Measurements from ENCODE around the gene CEP57.
"Not testable (repeated sequence)": the region's sequence is repeated elsewhere in the genome, so short reads cannot be mapped to it uniquely, and the experiment has no call there.

Gene CEP57

DNA sequence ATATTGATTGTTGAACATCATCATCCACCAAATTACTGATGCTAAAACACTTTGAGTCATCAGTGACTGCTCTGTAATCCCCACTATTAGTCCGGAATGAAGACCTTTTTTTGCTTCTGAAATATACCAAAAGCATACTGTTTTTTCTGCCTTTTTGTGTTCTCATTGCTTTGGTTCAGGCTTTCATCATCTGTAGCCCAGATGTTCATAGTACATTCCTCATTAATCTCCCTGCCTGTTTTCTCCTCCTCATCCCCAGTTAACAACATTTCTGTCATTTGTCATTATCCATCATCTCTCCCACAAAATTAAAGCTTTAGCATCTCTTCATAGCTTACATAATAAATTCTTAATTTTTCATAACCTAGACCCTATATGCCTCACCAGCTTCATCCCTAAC lies 9.2 kb downstream of the CEP57 start:
- no peak for DNase-seq (ENCODE audit: low read depth)

DNA sequence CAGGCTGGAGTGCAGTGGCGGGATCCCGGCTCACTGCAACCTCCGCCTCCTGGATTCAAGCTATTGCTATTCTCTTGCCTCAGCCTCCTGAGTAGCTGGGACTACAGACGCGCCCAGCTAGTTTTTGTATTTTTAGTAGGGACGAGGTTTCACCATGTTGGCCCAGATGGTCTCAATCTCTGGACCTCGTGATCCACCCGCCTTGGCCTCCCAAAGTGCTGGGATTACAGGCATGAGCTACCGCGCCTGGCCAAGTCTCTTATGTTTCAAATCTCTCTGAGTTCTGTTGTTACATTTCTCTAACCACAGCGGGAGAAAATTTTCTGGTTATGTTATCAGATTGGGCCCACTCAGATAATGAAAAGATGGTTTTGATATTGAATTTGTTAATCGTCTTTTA lies 10.1 kb downstream of the CEP57 start:
- DNase-seq (ENCODE audit: low read depth) = no peak

DNA sequence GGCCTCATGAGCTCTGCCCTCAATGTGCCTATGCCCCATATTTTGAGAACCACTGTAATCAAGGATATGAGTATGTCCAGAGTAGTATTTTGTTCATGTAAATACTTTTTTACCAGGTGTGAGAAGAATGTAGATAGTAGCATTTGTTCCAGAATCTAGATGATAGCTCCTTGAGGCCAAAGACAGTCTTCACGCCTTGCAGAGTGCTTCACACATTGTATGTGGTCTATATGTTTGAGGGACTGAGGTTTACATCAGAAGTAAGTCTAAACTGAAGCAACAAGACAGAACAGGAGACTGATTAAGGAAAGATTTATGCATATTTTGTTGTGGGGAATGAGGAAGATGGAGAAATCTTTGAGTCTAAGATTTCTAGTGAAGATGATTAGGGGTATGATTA lies 12.5 kb downstream of the CEP57 start:
- no peak for DNase-seq (ENCODE audit: low read depth)

DNA sequence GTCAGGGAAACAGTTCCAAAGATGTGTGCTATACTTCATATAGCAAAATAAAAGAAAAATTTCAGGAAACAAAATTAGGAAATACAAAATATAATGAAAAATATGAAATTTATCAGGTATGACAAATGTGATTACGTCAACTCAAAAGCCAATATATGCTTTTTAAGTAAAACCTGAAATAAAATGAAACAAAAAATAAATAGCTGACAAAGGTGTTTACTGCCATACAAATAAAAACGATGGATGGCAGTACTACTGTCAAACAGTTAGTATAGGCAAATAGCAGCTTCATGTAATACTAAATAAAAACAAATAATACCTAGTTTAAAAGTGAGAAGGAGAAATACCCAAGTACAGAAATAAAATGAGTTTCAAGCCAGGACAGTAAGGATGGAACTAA lies 13.7 kb downstream of the CEP57 start:
- DNase-seq (ENCODE audit: low read depth) = no peak

DNA sequence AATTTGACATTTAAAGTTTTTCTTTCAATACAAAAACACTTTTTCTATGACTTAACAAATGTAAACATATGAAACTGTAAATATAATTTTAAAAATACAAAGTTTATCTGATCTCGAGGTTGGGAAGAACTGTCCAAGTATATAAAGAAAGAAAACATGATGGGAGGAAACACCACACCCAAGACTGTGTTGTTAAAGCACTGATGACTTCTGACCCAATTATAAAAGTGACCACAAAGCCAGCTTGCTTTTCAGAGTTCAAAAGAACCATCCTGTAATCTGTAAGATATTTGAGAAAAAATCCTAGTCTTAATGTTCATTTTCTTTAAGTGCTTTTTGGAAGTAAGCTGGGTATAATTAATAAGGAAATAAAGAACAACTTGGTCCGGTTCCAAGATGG lies 15.6 kb downstream of the CEP57 start:
- no peak for DNase-seq (ENCODE audit: low read depth)

DNA sequence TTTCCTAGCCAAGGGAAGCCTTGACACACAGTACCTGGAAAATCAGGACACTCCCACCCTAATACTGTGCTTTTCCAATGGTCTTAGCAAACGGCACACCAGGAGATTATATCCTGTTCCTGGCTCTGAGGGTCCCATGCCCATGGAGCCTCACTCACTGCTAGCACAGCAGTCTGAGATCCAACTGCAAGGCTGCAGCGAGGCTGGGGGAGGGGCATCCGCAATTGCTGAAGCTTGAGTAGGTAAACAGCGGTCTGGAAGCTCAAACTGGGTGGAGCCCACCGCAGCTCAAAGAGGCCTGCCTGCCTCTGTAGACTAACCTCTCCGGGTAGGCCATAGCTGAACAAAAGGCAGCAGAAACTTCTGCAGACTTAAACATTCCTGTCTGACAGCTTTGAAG lies 16.2 kb downstream of the CEP57 start:
- DNase-seq (ENCODE audit: low read depth) = not testable (repeated sequence)

DNA sequence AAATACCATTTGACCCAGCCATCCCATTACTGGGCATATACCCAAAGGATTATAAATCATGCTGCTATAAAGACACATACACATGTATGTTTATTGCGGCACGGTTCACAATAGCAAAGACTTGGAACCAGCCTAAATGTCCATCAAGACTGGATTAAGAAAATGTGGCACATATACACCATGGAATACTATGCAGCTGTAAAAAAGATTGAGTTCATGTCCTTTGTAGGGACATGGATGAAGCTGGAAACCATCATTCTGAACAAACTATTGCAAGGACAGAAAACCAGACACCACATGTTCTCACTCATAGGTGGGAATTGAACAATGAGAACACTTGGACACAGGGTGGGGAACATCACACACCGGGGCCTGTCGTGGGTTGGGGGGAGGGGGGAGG lies 20.8 kb downstream of the CEP57 start:
- DNase-seq (ENCODE audit: low read depth) = not testable (repeated sequence)

DNA sequence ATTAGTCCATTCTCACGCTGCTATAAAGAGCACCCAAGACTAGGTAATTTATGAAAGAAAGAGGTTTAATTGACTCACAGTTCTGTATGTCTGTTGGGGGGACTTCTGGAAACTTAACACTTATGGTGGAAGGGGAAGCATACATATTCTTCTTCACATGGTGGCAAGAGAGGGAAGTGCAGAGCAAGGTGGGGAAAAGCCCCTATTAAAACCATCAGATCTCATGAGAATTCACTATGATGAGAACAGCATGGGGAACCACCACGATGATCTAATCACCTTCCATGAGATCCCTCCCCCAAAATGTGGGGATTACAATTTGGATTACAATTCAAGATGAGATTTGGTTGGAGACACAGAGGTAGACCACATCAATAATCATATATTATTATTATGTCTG lies 25.7 kb downstream of the CEP57 start:
- DNase-seq (ENCODE audit: low read depth) = no peak

DNA sequence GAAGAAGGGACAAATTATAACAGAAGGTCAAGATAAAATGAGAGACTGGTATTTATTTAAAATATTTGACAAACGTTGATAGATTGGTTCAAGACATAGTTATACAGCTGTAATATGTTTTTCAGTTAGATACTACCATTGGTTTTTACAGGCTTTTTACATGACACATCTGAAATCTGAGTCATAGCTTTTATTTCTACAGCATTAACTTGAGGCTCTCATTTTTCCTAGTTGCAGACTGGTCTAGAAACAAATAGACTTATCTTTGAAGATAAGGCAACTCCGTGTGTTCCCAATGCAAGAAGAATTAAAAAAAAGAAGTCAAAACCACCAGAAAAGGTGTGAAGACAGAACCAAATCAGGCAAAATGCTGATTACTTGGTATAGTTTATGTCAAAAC lies 31.3 kb downstream of the CEP57 start:
- DNase-seq (ENCODE audit: low read depth) = no peak

DNA sequence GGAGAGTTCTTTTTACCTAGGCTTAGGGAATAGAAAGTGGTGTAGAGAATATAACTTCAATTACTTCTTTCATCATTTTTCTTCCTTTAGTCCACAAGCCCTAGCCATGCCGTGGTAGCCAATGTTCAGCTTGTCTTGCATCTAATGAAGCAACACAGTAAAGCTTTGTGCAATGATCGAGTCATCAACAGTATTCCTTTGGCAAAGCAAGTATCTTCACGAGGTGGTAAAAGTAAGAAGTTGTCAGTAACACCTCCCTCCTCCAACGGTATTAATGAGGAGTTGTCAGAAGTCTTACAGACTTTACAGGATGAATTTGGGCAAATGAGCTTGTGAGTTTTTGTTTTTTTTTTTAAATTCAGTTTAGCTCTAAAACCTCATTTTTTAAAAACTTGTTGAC lies 37.4 kb downstream of the CEP57 start:
- DNase-seq (ENCODE audit: low read depth) = no peak

DNA sequence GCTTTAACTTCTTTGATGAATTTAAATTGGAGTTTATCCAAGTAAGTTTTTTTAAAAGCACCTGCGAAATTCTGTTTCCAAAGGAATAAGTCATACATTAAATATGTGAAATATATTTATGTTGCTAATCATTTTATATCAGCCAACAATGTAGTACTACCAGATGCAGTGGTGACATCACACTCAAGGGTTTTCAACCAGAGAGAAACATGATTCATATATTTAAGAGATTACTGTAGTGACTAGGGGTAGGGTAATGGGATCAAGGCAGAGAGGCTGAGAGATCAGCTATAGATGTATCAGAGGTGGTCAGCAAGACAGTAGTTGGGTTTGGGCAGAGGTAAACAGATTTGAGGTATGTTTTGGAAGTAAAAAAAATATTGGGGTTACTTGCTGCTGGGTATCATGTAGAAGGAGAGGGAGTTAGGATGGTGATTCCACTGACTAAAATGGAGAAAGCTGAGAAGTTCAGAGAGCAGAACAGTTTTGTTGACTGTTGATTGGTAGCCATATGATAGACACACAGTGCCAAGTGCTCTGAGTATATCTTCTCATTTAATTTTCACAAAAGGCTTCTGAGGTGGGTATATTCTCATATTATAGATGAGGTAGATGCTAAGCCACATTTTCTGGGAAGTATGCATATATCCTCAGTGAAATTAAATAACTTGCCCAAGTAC lies 39.4 kb downstream of the CEP57 start:
- no peak for DNase-seq (ENCODE audit: low read depth)

DNA sequence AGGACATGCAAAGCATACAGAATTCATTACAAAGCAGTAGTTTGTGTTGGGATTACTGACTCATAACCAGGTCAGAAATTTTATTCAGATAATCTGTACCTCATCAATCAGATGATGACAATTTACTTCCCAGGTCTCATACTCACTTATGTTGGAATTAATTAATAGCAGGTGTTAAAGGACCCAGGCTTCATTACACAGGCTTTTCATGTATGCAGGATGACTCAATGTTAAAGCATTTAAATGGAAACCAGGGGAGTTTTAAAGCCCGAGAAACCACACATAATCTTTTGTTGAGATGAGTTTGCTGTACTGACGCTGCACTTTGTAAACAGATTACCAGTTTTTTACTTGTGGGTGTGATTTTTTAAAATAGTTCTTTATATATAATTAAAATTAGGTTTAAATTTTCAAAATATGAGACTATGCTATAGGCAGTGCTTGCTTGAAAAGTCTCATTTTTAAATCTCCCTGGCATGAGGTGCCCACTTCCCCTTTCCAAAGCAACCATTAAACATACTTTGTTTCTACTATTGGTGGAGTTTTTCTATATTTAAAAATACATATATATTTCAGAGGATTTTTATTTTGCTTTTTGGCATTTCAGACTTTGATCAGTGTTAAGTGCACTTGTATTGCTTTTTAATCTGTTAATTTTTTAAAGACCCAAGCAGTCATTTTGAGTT lies 41.0 kb downstream of the CEP57 start:
- DNase-seq (ENCODE audit: low read depth) = no peak

DNA sequence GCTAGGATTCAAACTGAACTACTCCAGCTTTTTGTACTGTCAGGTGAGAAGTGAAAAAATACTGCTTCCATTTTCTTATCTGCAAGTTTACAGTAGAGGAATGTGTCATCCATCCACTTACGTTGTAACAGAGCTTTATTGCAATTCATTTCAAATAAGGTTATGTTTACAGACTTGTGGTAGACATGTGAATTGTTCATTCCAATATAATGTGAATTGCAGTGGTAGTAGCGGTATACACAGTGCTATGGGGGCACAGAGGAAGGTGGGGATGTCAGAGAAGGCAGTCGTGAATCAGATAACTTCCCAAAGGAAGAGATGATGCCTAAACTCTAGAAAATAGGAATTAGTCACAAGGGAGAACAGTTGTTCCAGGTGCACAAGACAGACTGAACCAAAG lies 42.5 kb downstream of the CEP57 start:
- no peak for DNase-seq (ENCODE audit: low read depth)

DNA sequence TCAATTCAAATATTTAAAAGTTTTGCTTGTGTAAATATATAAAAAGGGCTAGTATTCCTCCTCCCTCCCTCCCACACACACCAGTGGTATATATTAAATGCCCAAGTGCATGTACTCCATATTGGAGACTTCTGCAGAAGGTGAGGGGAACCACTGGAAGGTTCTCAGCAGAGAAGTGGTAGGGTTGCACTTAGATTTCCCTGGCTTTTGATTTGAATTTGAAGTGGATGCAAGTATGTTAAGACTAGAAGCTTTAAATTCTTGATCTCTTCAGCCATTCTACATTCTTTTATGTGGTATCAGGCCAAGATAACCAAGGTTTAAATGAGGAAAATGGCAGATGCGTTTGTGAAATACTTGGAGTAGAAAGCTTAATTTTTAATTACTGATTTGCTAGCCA lies 43.1 kb downstream of the CEP57 start:
- no peak for DNase-seq (ENCODE audit: low read depth)

DNA sequence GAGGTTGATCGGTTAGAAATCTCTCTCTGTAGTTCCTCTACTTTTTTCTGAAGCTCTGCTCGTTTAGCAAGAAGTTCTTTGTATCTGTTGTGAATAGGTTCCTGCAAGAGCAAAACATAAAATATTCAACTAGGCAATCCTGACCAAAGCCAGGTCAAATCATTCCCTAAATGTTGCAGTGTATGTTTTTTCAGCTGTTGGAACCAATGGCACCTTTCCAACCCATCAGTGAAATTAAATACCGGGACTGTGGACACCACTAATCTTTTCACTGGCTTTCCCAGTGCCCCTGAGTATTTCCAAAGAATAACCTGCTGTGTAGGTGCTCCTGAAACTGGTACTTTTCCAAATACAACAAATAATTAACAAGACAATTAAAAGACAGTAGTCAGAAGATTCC lies 45.1 kb downstream of the CEP57 start:
- DNase-seq (ENCODE audit: low read depth) = no peak

DNA sequence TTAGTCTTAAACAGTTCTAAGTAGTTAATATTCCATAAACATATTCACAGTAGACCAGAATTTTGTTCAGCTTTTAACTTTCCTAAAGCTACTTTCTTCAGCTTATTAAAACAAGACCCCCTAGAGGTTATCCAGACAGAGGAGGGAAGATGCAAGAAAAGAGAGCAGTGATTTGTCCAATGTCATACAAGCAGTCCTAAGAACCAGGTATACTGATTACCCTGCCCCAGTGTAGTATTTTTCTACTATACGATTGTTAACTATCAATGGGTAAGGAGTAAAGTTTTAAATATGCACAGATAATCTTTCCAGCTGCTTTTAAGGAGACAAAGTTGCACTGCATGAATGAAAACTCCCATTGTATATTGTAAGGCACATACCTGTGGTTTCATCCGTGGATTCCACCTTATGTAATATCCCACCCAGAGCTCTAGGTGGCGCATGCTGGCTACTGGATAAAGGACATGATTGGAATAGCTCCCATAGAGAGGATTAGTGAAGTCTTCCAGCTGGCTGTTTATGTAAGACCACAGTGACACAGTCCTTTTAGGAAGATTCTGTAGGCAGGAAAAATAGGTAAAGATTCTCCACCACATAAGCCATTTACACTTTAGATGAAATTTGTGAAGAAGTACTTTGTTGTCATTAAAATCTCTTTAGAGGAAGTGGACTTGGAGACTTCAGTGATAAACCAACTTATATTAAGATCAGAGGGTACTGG lies 45.6 kb downstream of the CEP57 start:
- DNase-seq (ENCODE audit: low read depth) = peak; percentile 5

DNA sequence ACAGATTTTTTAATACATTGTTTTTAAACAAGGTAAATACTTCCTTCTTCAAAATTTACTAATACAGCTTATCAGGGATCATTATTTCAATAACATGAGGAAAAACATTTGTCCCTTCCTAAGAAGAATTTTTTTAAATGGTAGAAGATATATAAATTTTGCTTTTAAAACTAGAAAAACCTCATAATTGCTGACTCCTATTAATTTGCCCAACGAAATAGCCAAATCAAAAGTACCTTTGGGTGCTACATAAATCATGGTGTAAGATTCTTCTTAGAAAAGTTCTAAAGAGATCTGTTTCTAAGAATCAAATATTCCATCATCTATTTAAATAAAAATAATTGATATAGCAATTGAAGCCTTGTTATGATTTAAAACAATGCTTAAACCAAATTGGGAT lies 54.9 kb downstream of the CEP57 start:
- no peak for DNase-seq (ENCODE audit: low read depth)

DNA sequence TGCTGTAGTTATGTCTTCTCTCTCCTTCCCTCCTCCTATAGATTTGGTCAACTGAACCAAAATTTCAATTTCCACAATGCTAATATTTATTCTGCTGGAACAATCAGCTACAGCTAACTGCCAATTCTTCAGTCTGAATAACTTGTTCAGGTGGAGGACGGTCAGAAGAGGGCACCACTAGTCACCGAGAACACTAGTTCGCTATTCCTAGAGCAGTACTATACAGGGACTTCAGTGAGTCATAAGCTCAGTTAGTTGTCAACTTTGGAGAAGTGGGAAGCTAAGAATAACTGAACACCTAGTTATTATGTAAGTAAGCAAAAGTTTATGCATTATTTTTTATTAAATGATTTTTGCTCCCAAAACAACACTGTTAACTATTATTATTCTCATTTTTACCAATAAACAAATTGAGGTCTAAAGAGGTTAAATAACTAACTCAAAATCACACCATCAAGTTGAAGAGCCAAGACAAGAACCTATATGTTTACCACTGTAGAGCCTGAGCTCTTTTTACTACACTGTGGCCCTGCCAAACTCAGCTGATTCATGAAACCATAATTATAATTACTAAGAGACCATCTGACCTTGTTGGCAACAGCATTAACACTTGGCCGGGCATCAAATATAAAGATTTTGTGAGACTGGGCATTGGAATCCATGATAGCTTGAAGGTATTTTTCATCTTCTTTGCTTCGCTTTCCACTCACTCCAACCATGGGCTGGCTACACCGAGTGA lies 59.0 kb downstream of the CEP57 start:
- DNase-seq (ENCODE audit: low read depth) = no peak

DNA sequence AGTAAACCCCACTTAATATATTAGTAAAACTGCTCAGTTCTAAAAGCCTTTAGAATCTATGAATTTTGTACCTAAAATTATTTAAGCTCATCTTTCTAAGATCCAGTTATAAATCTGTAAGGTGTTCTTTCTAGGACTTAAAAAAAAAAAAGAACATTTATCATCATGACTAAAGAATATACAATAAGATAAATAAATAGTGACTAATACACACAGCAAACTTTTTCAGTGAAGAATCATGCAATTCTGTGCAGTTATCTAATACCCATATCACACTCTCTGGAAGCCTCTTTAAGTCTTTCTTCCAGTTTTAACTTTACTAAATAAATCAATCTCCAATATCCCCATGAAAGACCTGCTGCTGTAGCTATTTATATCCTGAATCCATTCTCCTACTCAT lies 59.8 kb downstream of the CEP57 start:
- DNase-seq (ENCODE audit: low read depth) = no peak

DNA sequence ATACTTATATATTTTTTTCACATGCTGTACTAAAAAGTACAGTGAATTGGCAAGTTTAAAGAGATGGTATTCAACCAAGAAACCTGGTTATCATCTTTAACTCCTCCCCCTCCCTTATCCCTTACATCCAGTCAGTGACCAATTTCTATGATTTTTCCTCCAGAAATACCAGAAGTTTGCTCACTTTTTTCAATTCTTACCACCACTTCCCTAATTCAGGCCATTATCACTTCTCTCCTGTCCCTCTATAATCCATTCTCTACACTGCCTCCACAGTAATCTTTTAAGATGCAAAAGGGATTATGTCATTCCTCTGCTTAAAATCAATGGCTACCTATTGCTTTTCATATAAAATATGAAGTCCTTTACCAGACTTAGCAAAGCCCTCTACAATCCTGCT lies 62.8 kb downstream of the CEP57 start:
- no peak for DNase-seq (ENCODE audit: low read depth)

DNA sequence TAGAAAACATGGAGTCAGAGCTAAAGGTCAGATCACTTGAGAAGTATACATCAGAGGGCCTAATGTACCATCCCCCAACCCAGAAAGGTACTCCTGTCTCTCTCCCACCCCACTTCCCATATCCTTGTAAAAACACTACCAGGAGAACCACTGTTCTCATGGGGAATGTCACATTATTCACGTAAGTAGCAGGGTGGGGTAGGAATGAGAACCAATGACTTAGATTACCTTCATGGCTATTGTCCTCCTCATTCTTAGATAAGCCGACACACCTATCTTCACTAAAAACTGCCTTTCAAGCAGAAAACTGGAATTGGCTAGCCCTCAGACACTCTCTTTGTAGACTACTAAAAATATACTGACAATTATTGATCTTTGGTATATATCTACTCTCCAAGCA lies 63.6 kb downstream of the CEP57 start:
- no peak for DNase-seq (ENCODE audit: low read depth)

DNA sequence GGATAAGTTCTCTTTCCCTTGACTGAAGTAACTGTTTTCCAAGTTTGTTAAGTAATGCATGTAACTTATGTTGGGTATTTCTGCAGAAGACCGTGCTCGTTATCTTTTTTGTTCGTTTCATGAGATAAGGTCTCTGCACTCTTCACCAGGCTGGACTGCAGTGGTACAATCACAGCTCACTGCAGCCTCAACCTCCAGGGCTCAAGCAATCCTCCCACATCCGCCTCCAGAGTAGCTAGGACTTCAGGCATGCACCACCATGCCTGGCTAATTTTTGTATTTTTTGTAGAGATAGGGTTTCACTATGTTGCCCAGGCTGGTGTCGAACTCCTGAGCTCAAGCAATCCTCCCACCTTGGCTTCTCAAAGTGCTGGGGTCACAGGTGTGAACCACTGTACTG lies 64.1 kb downstream of the CEP57 start:
- not testable (repeated sequence) for DNase-seq (ENCODE audit: low read depth)

DNA sequence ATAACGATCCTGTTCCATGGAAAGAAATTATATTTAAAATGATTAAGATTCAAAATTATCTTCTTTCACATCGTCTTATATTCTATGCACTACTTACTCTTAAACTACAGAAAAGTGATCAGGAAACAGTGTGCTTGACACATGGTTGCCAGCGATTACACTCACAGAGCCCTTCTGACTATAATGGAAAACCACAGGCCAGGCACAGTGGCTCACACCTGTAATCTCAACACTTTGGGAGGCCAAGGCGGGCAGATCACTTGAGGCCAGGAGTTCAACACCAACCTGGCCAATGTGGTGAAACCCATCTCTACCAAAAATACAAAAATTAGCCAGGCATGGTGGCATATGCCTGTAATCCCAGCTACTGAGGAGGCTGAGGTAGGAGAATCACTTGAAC lies 69.7 kb downstream of the CEP57 start:
- not testable (repeated sequence) for DNase-seq (ENCODE audit: low read depth)
